Effector CD8-positive, alpha-beta T cell (primary cell): ENCODE results near the gene ZNF697.
"Not testable (repeated sequence)": the region's sequence is repeated elsewhere in the genome, so short reads cannot be mapped to it uniquely, and the experiment has no call there.

ENCODE experiments used
- DNase-seq: peaks from one replicate; lab custom pipeline; 2025; lab: John Stamatoyannopoulos, UW

ZNF697 gene

GRCh38 chr1:119631433-119632102 is 16.5 kb downstream of the ZNF697 start:
- DNase-seq = no peak

DNA sequence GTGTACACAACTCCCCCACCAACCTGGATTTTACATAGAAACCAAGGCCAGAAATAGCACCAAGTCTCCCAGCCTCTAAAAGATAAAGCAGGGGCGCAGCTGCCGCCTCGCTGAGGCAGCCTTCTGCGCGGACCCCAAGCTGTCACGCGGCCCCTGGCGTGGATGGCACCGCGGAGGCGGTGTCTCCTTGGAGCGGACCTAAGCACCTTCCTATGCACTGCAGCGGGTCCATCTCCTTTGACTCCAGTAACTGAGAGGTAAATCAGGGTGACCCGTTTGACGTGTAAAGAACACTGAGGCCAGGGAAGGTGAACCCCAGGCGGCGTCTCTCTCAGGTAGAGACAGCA is 17.0 kb downstream of the ZNF697 start:
- DNase-seq = no peak

- DNase-seq = no peak
These were observed 21.2 kb downstream of the ZNF697 start for GRCh38 chr1:119626841-119627240.

- DNase-seq = no peak
These were observed 22.0 kb downstream of the ZNF697 start for GRCh38 chr1:119626011-119626545.

DNA sequence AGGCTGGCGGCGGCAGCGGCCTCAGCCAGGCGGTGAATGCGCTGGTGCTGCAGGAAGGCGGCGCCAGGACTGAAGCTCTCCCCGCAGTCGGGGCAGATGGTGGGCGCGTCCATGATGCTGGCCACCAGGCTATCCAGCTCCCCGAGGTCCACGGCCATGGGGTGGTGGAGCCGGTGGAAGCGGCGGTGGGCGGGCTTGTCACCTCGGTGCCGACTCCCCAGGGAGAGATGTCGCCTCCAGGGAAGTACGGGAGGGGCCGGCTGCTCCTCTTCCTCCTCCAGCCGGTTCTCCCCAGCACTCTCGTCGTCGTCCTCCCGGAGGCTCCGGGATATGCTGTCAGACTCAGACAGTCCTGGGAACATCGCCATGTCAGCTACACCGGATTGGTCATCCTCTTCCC is 24.4 kb downstream of the ZNF697 start:
- no peak for DNase-seq

DNA sequence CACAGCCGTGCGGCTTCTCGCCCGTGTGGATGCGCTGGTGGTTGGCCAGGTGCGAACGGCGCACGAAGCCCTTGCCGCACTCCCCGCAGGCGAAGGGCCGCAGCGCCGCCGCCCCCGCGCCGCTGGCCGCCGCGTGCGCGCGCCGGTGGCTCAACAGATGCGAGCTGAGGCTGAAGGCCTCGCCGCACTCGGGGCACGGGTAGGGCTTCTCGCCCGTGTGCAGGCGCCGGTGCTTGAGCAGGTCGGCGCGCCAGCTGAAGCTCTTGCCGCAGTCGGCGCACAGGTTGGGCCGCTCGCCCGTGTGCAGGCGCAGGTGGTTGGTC is 24.9 kb downstream of the ZNF697 start:
- no peak for DNase-seq

DNA sequence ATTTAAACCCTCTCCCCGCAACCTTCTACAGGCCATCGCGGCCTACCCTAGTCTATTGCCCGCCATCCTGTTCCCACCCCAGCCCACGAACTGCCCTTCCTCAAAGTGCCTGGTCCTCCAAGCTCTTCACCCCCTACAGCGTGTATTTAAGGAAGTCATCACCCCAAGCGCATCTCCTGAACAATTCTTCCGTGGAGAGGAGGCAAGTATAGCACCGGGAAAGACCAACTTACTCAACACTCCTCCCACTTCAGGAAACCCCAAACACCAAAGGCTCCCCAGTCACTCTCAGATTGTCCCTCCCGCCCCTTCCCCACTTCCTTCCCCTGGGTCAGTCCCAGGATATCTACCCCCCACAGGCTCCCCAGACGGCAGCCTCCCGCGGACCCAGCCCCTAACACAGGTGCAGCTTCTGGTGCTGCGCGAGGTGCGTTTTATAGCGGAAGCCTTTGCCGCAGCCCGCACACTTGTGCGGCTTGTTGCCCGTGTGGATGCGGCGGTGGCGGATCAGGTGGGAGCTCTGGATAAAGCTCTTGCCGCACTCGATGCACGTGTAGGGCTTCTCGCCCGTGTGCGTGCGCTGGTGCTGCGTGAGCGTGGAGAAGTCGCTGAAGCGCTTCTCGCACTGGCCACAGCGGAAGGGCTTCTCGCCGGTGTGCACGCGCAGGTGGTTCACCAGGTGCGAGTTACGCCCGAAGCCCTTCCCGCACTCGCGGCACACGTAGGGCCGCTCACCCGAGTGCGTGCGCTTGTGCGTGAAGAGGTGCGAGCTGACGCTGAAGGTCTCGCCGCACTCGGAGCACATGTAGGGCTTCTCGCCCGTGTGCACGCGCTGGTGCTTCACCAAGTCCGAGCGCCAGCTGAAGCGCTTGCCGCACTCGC is 25.5 kb downstream of the ZNF697 start:
- DNase-seq = no peak

DNA sequence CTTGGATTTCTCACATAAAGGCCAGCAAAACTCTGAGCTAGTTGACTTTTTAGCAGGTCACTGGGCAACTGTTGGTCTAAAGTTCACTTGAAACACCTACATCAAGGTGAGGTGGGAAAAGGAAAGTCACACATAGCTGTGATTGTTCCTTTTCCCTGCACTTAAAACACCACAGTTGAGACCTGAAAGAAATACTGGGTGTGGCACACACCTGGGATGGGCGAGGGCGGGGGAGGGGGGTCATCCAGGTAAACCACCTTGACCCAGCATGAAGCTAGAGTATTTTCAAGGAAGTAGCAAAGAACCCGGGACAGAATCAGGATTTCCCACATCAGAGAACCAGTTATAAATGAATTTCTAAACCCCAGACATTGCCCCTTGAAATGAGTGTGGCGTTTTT is 26.4 kb downstream of the ZNF697 start:
- no peak for DNase-seq

DNA sequence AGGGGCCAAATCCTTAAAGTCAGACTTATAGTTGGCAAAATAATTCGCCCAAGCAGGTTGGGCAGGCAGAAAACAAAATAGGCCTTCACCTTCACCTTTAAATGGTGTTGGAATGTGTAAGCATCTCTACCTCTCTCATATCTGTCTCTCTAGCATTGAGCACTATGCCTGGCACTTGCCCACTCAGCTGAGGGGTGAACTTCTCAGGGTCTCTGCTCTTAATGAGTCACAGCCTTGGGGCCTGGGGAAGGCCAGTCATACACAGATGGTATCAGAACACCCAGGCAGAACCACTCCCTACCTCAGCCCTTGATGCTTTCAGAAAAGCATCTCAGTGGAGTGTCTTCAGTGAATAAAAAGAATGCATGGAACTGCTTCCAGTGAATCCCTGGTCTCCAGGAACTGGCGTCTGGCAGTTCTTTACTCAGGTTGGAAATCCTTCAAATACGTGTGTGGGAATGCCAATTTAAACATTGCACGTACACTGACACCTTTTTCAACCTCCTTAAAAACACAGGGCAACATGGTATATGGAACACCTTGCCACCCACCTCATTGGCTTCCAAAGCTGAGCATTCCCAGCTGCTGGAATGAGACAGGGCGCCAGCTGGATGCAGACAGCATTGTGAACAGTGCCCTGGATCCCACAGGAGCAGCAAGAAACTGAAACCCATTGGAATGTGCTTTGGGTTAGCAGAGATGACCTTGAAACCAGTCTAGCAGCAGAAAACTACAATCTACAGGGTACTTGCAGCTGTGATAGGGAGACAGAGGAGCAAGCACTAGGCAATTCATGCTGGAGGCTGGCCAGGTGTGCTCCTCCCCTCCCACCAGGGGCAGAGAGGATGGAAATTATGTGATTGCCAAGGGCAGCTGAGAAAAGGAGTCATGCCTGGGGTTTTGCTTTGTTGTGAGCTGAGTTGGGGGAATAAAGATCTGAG is 30.0 kb downstream of the ZNF697 start:
- no peak for DNase-seq

DNA sequence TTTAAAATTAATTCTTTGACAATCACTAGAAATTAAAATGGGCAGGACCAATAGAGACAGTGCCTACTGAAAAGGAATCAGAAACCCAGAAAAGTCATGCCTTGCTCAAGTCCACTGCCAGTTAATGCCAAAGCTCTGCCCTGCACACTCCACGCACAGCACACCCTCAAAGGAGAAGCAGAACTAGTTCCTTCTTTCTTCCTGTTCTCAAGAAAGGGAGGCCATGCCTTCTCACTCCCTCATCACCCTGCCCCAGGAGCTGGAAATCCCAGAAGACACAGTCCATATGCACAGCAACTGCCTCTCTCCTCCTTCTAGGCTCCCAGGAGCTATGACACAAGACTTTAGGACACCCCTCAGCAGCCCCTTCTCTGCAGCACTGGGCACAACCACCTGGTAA is 31.3 kb downstream of the ZNF697 start:
- not testable (repeated sequence) for DNase-seq

DNA sequence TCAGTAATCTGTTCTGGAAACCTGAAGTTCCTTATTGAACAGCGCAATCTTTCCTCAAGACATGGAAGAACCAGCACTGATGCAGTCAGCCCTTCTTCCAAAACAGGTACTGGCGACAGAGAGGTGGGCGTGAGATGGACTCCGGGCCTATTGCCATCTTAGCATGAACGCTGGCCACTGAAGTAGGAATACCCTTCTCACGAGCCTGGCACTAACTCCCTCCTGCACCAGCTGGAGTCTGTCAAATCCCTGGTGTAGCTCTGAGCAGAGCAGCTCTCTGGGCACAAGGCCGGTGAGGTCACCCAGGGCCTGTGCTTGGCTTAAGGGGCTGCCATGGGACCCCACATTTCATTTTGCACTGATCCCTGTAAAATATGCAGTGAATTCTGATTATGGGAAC is 33.0 kb downstream of the ZNF697 start:
- DNase-seq = not testable (repeated sequence)

GRCh38 chr1:119613769-119614720 is 34.0 kb downstream of the ZNF697 start:
- DNase-seq = peak; percentile 21

DNA sequence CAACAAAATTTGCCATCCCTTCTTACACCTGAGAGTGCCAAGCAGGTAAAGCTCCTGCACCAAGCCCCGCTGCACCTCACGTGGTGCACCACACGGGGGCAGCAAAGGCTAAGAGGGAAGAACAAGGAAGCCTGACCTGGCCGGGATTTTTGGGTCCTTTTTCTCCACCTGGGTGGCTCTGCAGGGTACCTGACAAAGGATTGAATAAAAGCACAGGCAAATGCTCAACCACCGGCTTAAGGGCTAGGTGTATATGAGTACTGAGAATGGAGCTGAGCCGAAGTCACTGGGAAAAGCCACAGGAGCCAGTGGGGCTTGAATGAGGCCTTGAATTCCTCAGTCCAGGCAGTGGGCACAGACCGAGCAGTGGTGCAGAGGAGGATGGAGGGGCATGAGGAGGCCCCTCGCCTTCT is 36.4 kb downstream of the ZNF697 start:
- DNase-seq = peak; percentile 15

GRCh38 chr1:119608816-119609215 is 39.2 kb downstream of the ZNF697 start:
- DNase-seq = not testable (repeated sequence)

- DNase-seq = not testable (repeated sequence)
These were observed 40.8 kb downstream of the ZNF697 start for GRCh38 chr1:119607087-119607807.

GRCh38 chr1:119606394-119606793 is 41.7 kb downstream of the ZNF697 start:
- no peak for DNase-seq

DNA sequence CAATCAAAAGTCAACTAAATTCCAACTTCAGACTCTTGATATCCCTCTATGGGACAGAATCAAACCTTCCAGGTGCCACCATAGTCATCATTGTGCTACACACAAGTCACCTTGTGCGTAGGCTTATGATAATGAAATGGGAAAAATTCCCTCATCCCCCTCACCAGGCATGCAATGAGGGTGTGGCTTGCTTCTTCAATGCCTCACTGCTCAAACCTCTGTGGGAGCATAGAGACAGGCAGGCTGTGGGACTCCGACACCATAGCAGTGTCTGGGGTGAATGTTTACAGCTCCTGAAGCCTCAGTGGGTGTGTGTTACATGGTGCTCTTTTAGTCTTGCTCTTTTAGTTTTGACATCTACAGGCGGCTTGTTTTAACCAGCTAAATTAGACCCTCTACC is 42.4 kb downstream of the ZNF697 start:
- DNase-seq = no peak

DNA sequence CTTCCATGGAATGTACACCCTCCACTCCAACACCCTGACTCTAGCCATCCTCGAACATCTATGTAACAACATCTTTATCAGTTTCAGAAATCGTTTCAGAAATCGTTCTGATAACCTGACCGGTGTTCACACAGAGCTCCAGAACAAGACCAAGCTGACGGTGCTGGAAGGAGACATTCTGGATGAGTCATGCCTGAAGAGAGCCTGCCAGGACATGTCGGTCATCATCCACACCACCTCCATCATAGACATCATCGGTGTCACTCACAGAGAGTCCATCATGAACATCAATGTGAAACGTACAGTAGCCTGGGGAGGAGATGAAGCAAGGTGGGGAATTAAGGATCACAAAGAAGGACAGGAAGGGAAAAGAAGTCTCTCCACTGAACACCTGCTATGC is 43.0 kb downstream of the ZNF697 start:
- not testable (repeated sequence) for DNase-seq

DNA sequence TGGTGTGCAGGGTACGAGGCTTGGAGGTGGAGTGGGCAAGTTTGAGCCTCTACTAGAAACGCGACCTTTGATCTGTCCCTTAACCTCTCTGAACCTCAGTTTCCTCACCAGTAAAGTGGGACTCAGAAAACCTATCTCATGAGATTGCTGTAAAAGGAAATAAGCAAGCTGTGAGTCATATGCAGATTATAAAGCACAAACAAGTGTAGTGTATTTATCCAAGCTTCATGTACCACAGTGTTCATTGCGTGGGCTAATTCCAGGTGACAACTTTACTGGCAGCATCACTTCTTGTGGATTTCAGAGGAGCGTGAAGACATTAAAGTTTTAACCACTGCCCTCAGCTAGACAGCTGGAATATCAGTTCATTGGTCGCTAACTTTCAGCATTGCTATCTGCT is 44.4 kb downstream of the ZNF697 start:
- DNase-seq = no peak

DNA sequence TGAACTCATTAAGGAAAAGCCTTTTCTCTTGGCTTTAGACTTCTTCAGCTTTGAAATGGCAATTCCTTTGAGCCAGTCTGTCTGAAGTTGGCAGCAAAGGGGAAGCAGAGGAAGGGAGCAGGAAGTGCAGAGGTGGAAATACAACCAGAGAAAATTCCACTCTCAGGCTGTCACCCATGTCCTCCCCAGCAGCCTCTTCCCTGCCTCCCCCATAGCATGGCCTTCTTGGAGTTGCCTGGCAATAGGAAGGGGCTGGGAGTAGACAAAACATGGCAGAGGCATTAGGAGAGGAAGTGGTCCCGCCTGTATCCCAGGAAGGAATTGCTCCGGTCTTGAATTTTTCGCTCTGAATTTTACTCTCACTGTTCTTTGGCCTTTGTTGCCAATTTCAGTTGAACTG is 44.8 kb downstream of the ZNF697 start:
- not testable (repeated sequence) for DNase-seq
